Endothelial cell (in vitro differentiated cells): ENCODE results near the gene LUZP2. TPM values are rescaled to one million over a fixed set of nuclear protein-coding genes. Genes with fewer than 3 reads are reported as not detected.

Source experiments
- DNase-seq: peaks from one replicate; pipeline ENCODE4 v3.0.0; 2021; ENCODE audit warnings: low spot score
- H3K27ac Mint-ChIP-seq: one replicate; pipeline ENCODE4 v1.8.0; 2021; ENCODE audit warnings: mixed read lengths, inconsistent platforms; ENCODE audit not compliant: unreplicated experiment
- H3K27me3 Mint-ChIP-seq: one replicate; pipeline ENCODE4 v1.8.0; 2021; ENCODE audit warnings: mild to moderate bottlenecking, moderate library complexity, mixed read lengths, inconsistent platforms; ENCODE audit not compliant: unreplicated experiment
- H3K36me3 Mint-ChIP-seq: one replicate; pipeline ENCODE4 v1.8.0; 2021; ENCODE audit warnings: mild to moderate bottlenecking, low read depth, mixed read lengths, inconsistent platforms; ENCODE audit not compliant: unreplicated experiment
- H3K4me1 Mint-ChIP-seq: one replicate; pipeline ENCODE4 v1.8.0; 2021; ENCODE audit warnings: mild to moderate bottlenecking, mixed read lengths, inconsistent platforms; ENCODE audit not compliant: unreplicated experiment
- H3K4me3 Mint-ChIP-seq: one replicate; pipeline ENCODE4 v1.8.0; 2021; ENCODE audit warnings: mild to moderate bottlenecking, mixed read lengths, inconsistent platforms; ENCODE audit not compliant: unreplicated experiment
- H3K9me3 Mint-ChIP-seq: one replicate; pipeline ENCODE4 v1.8.0; 2021; ENCODE audit warnings: mixed read lengths, inconsistent platforms; ENCODE audit not compliant: unreplicated experiment
- total RNA-seq: library from RNA; stranded (reverse); fragmentation: NEBNext Ultra II Directional; extraction: Animal tissue kit (Norgen Biotek cat#: 25700); gene quantifications from one replicate; pipeline ENCODE4 v1.2.1, GENCODE V29; 2021; ENCODE audit not compliant: unreplicated experiment
- TF ChIP-seq, protein P1 (sequence below): fragments of 200-600 bp; sonication (generic); IDR thresholded peaks from one replicate; pipeline ENCODE4 v1.5.0; 2021; ENCODE audit warnings: antibody characterized with exemption; ENCODE audit not compliant: unreplicated experiment

LUZP2 gene
- total RNA-seq, 1 donor from 2014 or later = 0.10 TPM

- Mint-ChIP-seq H3K4me1 (no peaks in the 10 kb centered on the region), H3K36me3 (no peaks in the 10 kb centered on the region), H3K4me3 (no peak overlapping the region), H3K9me3 (no peaks in the 10 kb centered on the region), H3K27ac (no peak overlapping the region), H3K27me3 (no peaks in the 10 kb centered on the region)
- TF ChIP-seq, protein P1, sequence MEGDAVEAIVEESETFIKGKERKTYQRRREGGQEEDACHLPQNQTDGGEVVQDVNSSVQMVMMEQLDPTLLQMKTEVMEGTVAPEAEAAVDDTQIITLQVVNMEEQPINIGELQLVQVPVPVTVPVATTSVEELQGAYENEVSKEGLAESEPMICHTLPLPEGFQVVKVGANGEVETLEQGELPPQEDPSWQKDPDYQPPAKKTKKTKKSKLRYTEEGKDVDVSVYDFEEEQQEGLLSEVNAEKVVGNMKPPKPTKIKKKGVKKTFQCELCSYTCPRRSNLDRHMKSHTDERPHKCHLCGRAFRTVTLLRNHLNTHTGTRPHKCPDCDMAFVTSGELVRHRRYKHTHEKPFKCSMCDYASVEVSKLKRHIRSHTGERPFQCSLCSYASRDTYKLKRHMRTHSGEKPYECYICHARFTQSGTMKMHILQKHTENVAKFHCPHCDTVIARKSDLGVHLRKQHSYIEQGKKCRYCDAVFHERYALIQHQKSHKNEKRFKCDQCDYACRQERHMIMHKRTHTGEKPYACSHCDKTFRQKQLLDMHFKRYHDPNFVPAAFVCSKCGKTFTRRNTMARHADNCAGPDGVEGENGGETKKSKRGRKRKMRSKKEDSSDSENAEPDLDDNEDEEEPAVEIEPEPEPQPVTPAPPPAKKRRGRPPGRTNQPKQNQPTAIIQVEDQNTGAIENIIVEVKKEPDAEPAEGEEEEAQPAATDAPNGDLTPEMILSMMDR = no peak
- DNase-seq = no peak
Measured at GRCh38 chr11:24574461-24574860, 77.6 kb downstream of the LUZP2 start.

GRCh38 chr11:24575392-24575791, 78.5 kb downstream of the LUZP2 start:
- H3K4me1 Mint-ChIP-seq = no peaks in the 10 kb centered on the region
- TF ChIP-seq, protein P1 = no peak
- H3K27ac Mint-ChIP-seq = no peak overlapping the region
- no peaks in the 10 kb centered on the region for H3K27me3 Mint-ChIP-seq
- no peak for DNase-seq
- H3K4me3 Mint-ChIP-seq = no peak overlapping the region
- H3K36me3 Mint-ChIP-seq = no peaks in the 10 kb centered on the region
- H3K9me3 Mint-ChIP-seq = no peaks in the 10 kb centered on the region

GRCh38 chr11:24585192-24585591, 88.3 kb downstream of the LUZP2 start:
- no peak overlapping the region for H3K4me3 Mint-ChIP-seq
- H3K27me3 Mint-ChIP-seq = no peaks in the 10 kb centered on the region
- no peaks in the 10 kb centered on the region for H3K36me3 Mint-ChIP-seq
- H3K4me1 Mint-ChIP-seq = no peaks in the 10 kb centered on the region
- no peaks in the 10 kb centered on the region for H3K9me3 Mint-ChIP-seq
- TF ChIP-seq, protein P1 = no peak
- DNase-seq = no peak
- no peak overlapping the region for H3K27ac Mint-ChIP-seq

GRCh38 chr11:24587635-24588034, 90.8 kb downstream of the LUZP2 start:
- H3K4me1 Mint-ChIP-seq = no peaks in the 10 kb centered on the region
- no peak overlapping the region for H3K27ac Mint-ChIP-seq
- H3K9me3 Mint-ChIP-seq = no peaks in the 10 kb centered on the region
- no peaks in the 10 kb centered on the region for H3K36me3 Mint-ChIP-seq
- no peak overlapping the region for H3K4me3 Mint-ChIP-seq
- no peak for DNase-seq
- H3K27me3 Mint-ChIP-seq = no peaks in the 10 kb centered on the region
- TF ChIP-seq, protein P1 = no peak

DNA sequence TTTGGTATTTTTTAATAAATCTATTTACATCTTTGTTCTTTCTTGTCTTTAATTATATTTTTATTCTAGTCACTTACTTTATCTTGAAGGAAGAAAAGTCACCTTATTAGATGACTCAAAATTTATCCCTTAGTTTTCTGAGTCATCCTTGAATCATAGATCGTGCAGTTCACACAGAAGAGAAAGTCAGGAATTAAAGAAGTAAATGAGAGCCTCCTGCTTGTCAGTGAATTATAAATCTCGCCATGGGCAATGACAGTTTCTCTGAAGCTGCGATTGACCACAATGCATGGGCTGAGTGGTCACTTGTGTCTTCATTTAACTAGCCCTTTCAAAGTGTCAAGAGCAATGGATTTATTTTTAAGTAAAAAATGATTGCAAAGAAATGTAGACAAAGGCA, 91.2 kb downstream of the LUZP2 start:
- no peak overlapping the region for H3K4me3 Mint-ChIP-seq
- no peaks in the 10 kb centered on the region for H3K27me3 Mint-ChIP-seq
- DNase-seq = no peak
- no peaks in the 10 kb centered on the region for H3K4me1 Mint-ChIP-seq
- no peaks in the 10 kb centered on the region for H3K36me3 Mint-ChIP-seq
- no peaks in the 10 kb centered on the region for H3K9me3 Mint-ChIP-seq
- no peak overlapping the region for H3K27ac Mint-ChIP-seq
- TF ChIP-seq, protein P1 = no peak
